SH-SY5Y (cell line): ENCODE results near the gene NFAT5.

Experiments
- GATA2 ChIP-seq: IDR thresholded peaks from 2 replicates; pipeline ENCODE4 v1.6.1; 2011; ENCODE audit warnings: mild to moderate bottlenecking, low read depth, low read length
- GATA3 ChIP-seq: IDR thresholded peaks from 2 replicates; pipeline ENCODE4 v1.6.1; 2011; ENCODE audit warnings: low read depth, mild to moderate bottlenecking, low read length, moderate library complexity

GRCh38 chr16:69669577-69669976 is 103.8 kb downstream of the NFAT5 start:
- TF ChIP-seq GATA2, result no peak
- no peak for TF ChIP-seq GATA3
